DMS153 treated with DMSO at 0.1 percent for 48 hours (cell line): ENCODE measurements around the gene AKR1A1.
"Not testable (repeated sequence)": the region's sequence is repeated elsewhere in the genome, so short reads cannot be mapped to it uniquely, and the experiment has no call there.

ENCODE experiments used
- DNase-seq: peaks from one replicate; lab custom pipeline; 2025; ENCODE audit not compliant: unreplicated experiment; lab: John Stamatoyannopoulos, UW

AKR1A1 gene

DNA sequence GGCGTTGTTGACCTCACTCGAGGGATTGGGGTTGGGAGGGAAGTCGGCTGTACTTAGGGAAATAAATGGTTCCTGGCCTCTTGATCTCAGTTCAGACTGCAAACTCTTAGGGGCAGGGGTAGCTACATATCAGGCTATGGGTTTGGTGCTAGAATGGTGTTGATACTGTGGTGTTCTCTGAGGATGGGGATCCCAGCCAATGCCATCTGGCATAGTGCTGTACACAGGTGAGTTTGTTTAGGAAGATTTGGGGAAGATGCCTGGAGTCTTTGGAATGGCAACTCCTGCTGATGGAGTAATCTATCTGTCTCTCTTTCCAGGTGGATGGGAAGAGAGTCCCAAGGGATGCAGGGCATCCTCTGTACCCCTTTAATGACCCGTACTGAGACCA, 18.9 kb downstream of the AKR1A1 start:
- DNase-seq: no peak

DNA sequence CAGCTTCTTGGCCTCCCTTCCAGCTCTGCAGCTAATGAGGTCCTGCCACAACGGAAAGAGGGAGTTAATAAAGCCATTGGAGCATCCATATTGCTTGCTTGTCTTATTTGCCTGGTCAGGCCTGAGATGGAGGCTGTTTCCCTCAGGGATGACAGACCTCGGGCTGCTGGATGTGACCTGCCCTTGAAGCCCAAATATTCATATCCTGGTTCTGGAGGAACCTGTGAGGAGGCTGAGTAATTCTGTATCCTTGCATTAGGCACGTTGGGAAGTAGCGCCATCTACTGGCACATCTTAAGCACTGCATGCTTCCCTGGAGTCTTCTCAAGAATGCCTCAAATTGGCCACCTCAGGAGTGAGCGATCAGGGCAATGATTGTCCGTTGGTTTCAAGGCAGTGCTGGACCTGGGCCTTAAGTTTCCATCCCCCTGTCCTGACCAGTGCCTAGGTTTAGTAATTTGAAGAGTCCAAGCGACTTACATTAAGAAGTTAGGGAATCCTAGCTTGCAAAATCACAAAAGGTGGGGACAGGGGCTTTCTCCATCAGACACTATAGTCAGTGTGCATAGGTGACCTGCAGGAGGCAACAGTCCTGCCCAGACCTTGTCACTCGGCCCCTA, 19.4 kb downstream of the AKR1A1 start:
- DNase-seq: peak; percentile 84

DNA sequence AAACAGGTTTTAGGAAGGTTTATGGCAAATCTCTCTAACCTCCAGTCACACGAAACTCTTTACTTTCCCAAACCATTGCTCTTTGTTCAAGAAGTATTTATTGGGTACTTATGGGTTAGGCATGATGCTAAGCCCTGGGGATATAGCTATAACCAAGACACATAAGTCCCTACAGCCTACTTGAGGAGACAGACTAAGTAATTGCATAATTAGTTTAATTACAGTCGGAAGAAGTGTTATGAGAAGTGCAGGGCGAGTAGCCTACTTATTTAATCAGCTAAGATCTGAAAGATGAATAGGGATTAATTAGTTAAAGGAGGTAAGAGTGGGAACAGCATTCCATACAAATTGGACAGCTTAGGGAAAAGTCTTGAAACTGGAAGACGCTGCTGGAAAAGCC, 20.0 kb downstream of the AKR1A1 start:
- DNase-seq: no peak

DNA sequence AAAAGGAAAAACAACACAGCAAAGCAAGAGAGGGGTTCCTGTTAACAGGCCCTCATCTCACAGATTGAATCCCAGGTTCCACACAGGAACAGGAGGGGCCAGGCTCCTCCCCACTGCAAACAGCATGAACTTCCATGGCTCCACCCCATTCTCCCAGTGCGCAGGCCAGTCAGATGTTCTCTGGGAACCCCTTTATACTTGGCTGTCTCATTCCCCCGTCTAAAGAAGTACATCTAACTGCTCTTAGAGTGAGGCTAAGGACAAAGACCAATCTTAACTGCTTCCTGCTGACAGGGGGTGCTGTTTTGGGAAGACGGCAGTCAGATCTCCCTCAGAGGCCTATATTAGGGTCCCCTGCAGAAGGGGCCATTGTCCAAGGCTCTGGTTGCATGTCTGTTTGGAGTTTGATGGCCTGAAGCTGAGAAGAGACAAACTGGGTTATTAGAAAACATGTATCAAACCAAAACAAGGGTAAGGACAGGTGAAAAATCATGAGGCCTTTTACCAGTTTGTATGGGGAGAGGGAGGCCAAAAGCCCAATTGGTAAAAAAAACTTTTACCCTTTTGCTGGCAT, 22.7 kb downstream of the AKR1A1 start:
- DNase-seq: no peak

DNA sequence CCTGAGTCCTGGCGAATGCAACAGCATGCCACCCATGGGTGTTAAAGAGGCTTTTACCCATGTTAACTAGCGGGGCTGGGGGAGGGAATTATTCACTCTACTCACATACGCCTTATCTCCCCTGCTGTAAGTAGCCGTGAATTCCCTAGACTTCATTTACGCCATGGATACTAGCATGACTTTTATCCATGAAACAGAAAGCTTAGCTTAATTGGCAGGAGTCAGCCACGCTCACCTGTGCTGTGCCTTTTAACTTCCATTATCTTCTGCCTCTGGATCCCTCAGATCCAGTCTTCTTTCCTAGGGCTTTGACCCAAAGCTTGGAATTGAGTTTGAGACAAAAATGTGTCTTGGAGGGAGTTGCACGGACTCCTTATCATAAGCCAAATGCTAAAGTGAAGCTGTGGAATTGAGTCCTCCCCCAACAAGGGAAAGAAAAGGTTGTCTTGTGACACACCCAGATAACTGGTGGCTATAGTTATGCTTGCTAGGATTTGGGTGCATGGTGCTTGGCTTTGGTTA, 23.5 kb downstream of the AKR1A1 start:
- DNase-seq: no peak

DNA sequence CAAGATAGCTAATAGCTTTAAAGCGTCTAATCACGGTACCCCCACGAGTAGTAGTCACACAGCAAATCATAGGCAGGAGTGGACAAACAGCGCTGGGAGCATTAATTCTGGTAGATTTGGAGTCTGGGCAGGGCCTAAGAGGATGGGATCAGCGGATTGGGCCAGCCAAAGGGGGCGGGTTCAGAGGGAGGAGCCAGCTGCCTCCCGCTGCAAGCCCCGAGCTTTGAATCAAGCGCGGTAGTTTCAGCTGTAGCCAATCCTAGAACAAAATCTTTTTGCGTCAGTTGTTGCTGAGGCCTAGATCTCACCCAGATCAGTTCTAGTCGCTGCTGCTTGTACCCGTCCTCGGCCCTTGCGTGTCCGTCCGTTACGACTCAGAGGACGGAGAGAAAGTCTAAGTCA, 32.6 kb downstream of the AKR1A1 start:
- DNase-seq: peak; percentile 99

DNA sequence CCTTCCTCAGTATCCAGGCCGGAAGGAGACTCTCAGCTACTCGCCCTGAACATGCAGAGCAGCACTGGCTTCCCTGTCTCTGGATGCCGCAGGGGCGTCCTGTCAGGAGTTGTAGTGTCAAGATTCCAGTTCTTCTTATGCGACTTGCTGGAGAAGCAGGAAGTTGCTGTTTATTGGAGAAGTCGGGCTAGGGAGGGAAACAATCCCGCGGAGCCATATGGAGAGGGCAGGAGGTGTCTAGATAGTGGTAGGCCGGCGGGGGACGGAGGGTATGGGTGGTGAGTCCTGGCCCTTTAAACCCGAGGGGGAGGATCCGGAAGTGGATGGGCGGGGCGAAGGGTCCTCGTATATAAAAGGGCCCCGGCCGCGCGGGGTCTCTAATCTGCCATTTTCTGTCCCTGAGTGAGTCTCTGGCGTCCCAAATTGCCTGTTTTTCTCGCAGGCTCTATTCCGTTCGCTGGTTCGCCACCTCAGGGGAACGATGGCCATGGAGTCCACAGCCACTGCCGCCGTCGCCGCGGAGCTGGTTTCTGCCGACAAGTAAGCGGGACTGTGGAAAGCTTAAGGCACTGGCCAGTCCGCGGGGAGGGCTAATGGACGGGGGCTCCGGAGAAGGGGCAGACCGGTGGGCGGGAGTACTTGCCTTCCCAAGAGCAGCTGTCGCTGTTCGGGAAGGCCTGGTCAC, 33.2 kb downstream of the AKR1A1 start, which contains the start of gene NASP:
TSS of gene NASP (plus strand) at position 376 of the 685 bp plus-strand sequence. CDS start at position 482, 106 bp downstream.
- peak; percentile 90 for DNase-seq

DNA sequence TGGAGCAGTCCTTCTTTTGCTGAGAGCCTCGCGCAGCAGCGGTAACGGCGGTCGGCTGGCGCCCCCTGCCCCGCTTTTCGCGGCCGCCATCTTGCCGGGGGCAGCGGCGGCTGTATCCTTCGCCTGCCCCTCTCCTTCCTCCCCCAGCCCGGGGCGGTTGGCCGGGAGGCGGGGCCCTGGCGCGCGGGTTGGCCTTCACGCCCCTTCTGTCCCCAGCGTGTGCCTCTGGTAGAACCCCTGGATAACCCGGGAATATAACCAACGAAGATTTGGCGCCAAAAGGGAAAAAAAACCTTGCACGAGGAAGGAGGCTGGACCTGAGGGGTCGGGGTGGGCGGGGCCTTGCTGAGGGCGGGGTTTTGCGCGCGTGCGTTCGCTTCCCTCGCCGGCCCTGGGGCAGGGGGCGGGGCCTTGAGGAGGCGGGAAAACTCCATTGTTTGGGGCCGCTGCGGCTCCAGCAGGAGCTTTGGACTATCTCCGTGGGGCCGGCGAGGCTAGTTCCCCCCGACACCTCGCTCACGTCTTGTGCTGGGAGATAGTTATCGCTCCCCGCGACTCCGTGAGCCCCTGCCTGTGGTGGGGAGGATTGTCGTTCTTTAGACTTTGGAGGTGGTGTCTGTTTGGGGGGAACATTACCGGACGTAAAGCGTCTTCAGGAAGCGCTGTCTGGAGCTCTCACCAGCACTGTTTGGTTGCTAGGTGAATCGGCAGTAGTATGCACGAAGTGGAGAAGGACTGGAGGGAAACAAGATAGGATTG, 33.9 kb downstream of the AKR1A1 start:
- DNase-seq: peak; percentile 95

DNA sequence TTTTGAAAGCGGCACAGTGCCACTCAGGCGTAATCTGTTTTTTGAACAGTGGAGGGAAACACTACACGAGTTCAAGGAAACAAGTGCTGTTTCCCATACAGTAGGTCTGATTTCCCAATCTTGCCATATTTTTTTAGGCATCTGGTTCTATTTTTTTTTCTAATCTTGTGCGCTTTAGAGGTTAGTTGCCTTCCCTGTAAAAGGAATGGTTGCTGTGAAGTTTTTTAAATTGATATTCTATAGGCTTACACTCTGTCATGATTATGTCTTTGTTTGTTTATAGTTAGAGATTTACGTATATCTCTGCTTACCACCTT, 34.4 kb downstream of the AKR1A1 start:
- no peak for DNase-seq

DNA sequence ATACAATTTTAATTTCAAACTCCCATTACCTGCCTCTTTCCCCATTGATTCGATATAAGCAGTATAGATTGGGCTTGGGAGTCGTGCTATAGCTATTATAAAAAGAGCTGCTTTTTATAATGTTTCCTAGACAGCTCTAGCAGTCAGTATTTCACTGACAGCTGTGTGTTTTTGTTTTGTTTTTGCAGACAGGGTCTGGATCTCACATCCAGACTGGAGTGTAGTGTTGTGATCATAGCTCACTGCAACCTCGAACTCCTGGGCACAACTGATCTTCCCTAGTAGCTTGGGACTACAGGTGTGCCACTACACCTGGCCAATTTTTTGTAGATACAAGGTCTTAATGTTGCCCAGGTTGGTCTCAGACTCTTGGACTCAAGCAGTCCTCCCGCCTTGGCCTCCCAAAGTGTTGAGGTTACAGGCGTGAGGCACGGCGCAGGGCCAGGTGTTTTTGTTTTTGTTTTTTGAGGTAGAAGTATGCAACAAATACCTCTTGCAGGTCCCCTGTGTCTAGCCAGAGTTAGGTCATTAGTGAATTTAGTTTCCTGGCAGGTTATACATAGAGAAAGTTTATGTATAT, 35.0 kb downstream of the AKR1A1 start:
- DNase-seq: no peak

DNA sequence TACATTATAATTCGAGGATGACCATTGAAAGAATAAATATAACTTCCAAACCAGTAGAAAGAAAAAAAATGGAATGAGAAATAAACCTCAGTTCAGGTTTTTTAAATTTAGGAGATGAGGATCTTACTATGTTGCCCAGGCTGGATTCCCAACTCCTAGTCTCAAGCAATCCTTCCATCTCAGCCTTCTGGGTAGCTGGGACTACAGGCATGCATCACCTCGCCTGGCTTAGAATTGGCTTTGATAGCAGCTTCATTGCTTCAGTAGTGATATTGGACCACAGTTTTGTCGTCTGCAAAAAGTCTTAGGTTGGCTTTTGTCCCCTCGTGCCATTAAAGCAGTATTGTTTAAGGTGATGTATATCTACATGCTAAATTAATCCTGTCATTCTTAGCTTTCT, 36.1 kb downstream of the AKR1A1 start:
- DNase-seq: no peak

DNA sequence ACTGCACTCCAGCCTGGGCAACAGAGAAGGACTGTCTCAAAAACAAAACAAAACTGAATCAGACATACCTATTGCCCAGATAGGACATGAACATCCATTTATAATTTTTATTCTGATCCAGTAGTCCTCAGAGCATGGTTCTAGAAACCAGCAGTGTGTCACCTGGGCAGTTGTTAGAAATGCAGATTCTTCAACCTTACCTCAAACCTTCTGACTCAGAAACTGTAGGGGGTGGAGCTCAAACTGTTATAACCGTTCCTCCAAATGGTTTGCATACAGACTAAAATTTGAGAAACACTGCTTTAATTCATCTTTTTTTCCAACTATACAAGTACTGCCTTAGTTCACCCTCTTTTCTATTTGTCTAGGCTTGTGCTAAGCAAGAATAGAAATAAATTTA, 39.2 kb downstream of the AKR1A1 start:
- DNase-seq: no peak

DNA sequence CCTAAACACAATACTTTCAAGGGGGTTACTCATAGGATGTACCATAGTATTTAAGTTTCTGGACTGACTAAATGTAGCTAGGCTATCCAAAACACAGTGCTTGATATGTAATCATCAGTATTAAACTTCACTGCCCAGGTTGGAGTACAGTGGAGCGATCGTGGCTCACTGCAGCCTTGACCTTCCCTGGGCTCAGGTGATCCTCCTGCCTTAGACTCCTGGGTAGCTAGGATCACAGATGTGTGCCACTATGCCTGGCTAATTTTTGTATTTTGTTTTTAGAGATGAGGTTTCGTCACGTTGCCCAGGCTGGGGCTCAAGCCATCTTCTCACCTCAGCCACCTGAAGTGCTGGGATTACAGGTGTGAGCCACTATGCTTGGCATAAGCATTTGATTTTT, 43.8 kb downstream of the AKR1A1 start:
- no peak for DNase-seq

DNA sequence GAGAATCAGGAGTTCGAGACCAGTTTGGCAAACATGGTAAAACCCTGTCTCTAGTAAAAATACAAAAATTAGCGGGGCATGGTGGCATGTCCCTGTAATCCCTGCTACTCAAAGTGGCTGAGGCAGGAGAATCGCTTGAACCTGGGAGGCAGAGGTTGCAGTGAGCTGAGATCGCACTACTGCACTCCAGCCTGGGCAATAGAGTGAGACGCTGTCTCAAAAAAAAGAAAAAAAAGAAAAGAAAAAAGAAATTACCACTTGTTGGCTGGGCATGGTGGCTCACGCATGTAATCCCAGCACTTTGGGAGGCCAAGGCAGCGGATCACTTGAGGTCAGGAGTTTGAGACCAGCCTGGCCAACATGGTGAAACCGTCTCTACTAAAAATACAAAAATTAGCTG, 46.1 kb downstream of the AKR1A1 start:
- not testable (repeated sequence) for DNase-seq

DNA sequence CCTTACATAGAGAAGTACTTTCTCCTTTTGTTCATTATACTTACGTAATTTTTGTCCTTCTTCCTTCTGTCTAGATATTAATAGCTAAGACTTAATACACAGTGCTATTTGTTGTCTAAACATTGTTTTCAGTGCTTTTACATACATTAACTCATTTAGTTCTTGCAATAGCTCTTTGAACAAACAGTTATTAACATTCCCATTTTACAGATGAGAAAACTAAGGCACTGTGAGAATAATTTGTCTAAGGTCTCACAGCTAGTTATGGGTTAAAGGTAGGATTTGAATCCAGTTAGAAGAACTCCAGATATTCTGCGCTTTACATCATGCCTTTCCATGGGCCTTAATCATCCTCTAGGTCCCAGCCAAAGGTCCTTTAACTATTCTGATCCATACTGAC, 53.6 kb downstream of the AKR1A1 start:
- no peak for DNase-seq

DNA sequence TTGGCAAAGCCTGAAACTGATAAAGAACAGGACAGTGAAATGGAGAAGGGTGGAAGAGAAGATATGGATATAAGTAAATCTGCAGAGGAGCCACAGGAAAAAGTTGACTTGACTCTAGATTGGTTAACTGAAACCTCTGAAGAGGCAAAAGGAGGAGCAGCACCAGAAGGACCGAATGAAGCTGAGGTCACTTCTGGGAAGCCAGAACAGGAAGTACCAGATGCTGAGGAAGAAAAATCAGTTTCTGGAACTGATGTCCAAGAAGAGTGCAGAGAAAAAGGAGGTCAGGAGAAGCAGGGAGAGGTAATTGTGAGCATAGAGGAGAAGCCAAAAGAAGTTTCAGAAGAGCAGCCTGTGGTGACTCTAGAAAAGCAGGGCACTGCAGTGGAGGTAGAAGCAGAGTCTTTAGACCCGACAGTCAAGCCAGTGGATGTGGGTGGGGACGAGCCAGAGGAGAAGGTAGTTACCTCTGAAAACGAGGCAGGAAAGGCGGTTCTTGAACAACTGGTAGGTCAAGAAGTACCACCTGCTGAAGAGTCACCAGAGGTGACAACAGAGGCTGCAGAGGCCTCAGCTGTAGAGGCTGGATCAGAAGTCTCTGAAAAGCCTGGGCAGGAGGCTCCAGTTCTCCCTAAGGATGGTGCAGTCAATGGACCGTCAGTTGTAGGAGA, 56.9 kb downstream of the AKR1A1 start:
- DNase-seq: no peak

DNA sequence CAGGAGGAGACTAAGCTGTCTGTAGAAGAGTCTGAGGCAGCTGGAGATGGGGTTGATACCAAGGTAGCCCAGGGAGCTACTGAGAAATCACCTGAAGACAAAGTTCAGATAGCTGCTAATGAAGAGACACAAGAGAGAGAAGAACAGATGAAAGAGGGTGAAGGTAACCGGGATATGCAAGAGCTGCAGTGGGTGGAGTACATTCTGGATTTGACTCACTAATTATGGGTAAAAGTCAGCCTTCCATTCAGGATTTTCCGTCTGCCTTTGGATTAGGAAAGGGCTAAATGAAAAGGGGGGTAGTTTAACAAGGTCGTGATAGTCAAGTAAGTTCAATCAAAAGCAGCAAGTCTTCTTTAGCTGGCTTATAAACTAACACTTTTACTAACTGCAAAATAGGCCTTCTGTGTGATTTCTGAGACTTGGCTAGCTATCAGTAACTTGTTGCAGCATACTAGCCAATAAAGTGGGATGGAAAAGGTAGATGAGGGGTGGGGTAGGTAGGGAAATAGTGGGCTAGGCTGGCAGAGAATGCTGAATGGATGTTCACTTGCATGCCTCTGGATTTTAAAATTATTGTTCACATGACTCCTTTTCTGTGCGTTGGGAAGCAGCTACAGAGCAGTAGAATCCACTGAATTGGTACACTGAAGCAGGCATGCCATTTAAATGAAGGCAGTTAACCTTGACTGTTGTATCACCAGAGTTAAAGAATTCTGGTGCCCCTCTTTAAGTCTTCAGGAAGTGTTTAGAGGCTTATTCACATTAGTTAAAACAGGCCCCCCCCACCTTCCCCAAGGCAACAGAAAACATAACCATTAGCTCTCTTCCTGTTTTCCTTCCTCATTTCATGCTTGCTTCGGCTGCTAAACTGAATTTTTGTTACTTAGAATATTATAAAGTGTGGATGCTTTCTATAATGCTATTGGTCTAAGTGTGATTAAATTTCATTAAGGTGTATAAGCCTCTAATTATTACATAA, 57.8 kb downstream of the AKR1A1 start:
- DNase-seq: no peak

DNA sequence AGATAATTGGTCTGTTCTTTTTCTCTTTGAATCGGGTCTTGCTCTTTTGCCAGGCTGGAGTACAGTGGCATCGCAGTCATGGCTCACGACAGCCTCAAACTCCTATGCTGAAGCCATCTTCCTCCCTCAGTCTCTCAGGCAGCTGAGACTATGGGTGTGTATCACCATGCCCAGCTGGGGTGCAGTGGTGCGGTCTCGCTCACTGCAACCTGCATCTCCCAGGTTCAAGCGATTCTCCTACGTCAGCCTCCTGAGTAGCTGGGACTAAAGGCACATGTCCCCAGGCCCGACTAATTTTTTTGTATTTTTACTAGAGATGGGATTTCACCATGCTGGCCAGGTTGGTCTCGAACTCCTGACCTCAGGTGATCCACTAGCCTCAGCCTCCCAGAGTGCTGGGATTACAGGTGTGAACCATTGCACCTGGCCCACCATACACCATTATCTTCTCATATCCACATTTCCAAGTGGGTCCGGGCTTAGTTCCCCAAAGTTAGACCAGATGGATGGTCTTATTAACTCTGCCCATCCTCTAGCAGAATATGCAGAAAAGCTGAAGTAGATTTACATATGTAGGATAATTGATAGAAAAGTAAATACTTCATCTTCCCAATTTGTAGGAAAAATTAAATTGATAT, 60.1 kb downstream of the AKR1A1 start:
- DNase-seq: no peak

DNA sequence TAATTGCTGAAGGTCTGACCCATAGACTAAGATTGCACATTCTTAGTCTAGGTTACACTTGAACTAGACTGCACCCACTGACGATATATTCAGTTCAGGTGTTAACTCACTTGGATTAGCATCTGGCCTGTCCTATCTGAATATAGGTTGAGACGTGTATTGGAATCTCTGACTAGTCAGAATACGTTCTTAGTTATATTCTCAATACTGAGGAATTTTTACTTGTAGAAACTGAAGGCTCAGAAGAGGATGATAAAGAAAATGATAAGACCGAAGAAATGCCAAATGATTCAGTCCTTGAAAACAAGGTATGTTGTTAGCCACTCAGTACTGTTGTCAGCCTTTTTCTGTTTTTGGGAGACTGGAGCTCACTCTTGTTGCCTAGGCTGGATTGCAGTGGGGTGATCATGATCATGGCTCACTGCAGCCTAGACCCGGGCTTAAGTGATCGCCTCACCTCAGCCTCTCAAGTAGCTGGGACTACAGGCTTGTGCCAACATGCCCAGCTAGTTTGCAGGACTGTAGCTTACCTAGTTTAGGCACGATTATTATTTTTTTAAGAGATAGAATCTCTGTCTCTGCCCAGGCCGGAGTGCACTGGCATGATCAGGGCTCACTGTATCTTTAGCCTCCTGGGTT, 62.4 kb downstream of the AKR1A1 start:
- DNase-seq: no peak
